Ovary (tissue), 3 donors: ENCODE results near the gene DUSP22.

Source experiments
- CTCF ChIP-seq, 3 donors: fragments of 450-650 bp in 2 of 3; fragments of 200-600 bp in 1 of 3; IDR thresholded peaks; one replicate each; pipeline versions ENCODE4 v1.5.1 to v1.8.0; 2016 to 2022; ENCODE audit warnings: antibody characterized with exemption in 3 of 3, mild to moderate bottlenecking in 1 of 3
- EP300 ChIP-seq: sonication (generic); formaldehyde crosslinking; IDR thresholded peaks from one replicate; pipeline ENCODE4 v1.6.1; 2017; ENCODE audit warnings: antibody characterized with exemption
- POLR2A ChIP-seq: fragments of 450-650 bp; IDR thresholded peaks from one replicate; pipeline ENCODE4 v1.6.1; 2017; ENCODE audit warnings: antibody characterized with exemption, mild to moderate bottlenecking, moderate library complexity
- donor health status: DM: no; HTN: no; CAD: no.

- no peak for TF ChIP-seq CTCF (IDR thresholded peaks at IDR 0.05)
- no peak for TF ChIP-seq POLR2A
- TF ChIP-seq EP300 = no peak
These were observed 77.5 kb downstream of the DUSP22 start for GRCh38 chr6:369559-370431.
